Measurements from ENCODE around the gene SNRNP48.
A peak's percentile ranks its signal among the peaks of the same experiment; 100 is the strongest.

SNRNP48 gene

DNA sequence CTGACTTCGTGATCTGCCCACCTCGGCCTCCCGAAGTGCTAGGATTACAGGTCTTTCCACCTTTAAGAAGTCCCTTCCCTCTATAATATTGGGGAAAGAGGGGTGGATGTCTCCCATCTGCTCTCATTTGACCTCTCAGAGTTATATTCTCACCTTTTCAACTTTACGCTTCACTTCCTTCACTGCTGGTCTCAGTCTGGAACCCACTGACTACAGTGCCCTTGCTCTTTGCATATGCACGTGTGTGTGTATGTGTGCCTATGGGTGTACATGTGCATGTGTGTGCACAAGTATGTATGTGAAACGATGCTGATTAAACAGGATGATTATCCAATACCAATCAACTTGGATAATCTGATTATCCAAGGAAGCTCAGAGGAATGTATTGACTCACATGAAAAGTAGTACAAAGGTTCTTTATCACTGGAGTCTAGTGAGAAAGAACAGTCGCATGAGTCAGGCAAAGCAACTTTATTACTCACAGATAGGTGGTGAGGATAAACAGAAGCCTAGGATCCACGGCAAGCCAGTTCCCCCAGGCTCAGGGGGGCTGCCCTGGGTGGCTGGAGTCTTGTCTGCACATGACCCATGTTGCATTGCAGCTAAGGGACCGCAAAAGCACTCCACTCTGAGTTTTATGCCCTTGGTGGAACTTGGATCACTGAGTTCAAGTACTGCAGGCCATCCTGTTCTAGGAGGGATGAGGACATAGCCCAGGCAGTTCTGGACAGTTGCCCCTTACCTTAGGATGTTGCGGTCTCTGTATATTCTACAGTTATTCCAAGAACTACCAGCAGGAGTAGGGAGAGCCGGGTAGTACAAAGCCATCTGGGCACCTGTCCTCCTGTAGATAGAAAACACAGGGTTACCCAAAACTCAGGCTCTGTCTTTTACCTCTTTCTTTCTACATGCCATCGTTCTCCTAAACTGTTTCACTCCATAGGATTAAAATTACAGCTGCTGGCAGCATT is 50.9 kb downstream of the SNRNP48 start:
- DNase-seq (ENCODE audit: low spot score): no peak
- TF ChIP-seq CTCF (IDR thresholded peaks at IDR 0.05; ENCODE audit: borderline replicate concordance, control extremely low read depth, extremely low read depth, insufficient read depth, missing control alignments): no peak
- in situ Hi-C loops (cut with MboI; ENCODE audit: low sequenced_read_pairs, unreplicated experiment): no loop called here

- no peak for TF ChIP-seq CTCF (IDR thresholded peaks at IDR 0.05; ENCODE audit: borderline replicate concordance, control extremely low read depth, extremely low read depth, insufficient read depth, missing control alignments)
- DNase-seq (ENCODE audit: low spot score): no peak
- in situ Hi-C loops (cut with MboI; ENCODE audit: low sequenced_read_pairs, unreplicated experiment): no loop called here
Observed at GRCh38 chr6:7642791-7643190, 52.8 kb downstream of the SNRNP48 start.

DNA sequence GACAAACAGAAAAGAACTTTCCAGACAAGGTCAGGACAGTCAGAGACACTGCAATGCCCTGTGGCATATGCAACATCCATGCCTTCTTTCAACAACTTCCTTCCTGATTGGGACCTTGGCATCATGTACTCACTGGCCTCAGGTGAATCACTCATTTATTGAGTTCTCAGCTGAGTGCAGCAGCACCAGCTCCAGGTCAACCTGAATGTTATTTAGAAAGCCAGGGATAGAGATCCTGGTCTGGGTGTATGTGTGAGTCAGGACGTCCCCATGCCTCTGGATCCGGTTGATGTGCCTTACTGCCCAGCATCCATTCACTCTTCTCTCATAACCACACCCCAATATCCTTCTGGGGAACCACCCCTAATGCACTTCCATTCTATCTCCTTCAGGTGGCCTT is 54.4 kb downstream of the SNRNP48 start:
- no peak for DNase-seq (ENCODE audit: low spot score)
- no peak for TF ChIP-seq CTCF (IDR thresholded peaks at IDR 0.05; ENCODE audit: borderline replicate concordance, control extremely low read depth, extremely low read depth, insufficient read depth, missing control alignments)
- in situ Hi-C loops (cut with MboI; ENCODE audit: low sequenced_read_pairs, unreplicated experiment): no loop called here

GRCh38 chr6:7646394-7646793 is 56.4 kb downstream of the SNRNP48 start:
- DNase-seq (ENCODE audit: low spot score): no peak
- in situ Hi-C loops (cut with MboI; ENCODE audit: low sequenced_read_pairs, unreplicated experiment): no loop called here
- TF ChIP-seq CTCF (IDR thresholded peaks at IDR 0.05; ENCODE audit: borderline replicate concordance, control extremely low read depth, extremely low read depth, insufficient read depth, missing control alignments): no peak

DNA sequence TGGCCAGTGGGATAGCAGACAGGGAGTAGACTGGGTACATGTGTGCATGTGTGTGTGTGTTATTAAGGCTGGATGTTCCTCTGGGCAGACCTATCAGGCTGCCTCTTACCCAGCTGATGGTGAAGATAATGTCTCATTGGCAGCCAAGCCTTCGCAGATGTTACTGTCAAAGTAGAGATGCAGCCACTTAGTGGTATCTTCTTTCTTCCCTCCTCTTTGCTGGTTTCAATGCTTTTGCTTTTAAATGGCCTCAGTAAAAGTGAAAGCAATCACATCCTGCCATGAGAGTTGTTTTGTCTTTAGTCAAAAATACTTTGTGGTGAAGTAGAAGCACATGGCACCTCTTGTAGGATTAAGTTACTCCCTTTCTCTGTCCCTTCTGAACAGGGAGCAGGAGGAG is 57.5 kb downstream of the SNRNP48 start:
- no peak for TF ChIP-seq CTCF (IDR thresholded peaks at IDR 0.05; ENCODE audit: borderline replicate concordance, control extremely low read depth, extremely low read depth, insufficient read depth, missing control alignments)
- DNase-seq (ENCODE audit: low spot score): peak; percentile 43
- in situ Hi-C loops (cut with MboI; ENCODE audit: low sequenced_read_pairs, unreplicated experiment): no loop called here

DNA sequence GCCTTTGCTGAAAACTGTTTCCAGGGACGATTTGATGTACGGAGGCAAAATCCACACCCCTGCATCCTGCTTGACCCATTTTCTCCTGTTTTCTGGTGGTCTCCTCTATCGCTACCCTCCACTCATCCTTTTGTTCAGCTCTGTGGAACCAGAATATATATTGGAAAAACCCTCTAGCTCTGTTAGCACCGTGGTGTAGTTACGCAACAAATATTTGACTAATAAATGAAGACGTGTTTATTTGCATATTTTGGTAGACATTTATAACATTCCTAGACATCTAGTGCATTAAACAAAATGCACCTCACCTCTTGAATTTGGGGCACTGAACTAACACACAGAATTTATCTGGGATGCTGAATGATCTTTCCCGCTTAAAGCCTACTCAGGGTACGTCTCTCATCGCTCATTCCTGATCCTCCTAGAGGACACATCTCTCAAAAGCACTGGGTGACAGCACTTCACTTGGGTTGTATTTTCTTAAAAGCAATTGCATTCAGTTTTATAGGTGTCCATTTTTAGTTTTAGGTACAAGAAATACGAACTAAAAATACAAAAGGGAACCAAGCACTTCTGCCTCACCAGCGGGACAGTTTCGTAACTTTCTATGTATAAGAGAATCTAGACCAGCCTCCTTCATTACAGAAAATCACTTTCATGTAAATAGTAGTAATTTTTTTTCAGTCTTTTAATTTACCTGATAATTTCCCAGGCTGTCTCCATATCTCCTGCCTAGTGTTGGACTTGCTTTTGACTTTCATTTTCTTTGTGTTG is 59.2 kb downstream of the SNRNP48 start:
- TF ChIP-seq CTCF (IDR thresholded peaks at IDR 0.05; ENCODE audit: borderline replicate concordance, control extremely low read depth, extremely low read depth, insufficient read depth, missing control alignments): no peak
- in situ Hi-C loops (cut with MboI; ENCODE audit: low sequenced_read_pairs, unreplicated experiment): no loop called here
- DNase-seq (ENCODE audit: low spot score): no peak
